Activated CD4-positive, alpha-beta T cell treated with anti-CD3 and anti-CD28 coated beads for 4 hours (primary cell): ENCODE data around the gene CDIPT.
A peak's percentile ranks its signal among the peaks of the same experiment; 100 is the strongest.
"Not testable (repeated sequence)": the region's sequence is repeated elsewhere in the genome, so short reads cannot be mapped to it uniquely, and the experiment has no call there.

Experiments used
- DNase-seq, 2 donors: peaks; one replicate each; pipeline ENCODE4 v3.0.0-alpha.2; 2020

Gene CDIPT

GRCh38 chr16:29862884-29863668, at the start of gene CDIPT:
Gene CDIPT (minus strand): TSS chr16:29863226. CDS start chr16:29862857, 369 bp downstream.
- DNase-seq, result peak; percentile 93 to 95

- DNase-seq, result no peak
Observed at GRCh38 chr16:29912087-29912486, 49.1 kb upstream of the CDIPT start.

- no peak for DNase-seq
Observed at GRCh38 chr16:29911676-29912010, 48.6 kb upstream of the CDIPT start.

GRCh38 chr16:29910819-29911675, 48.0 kb upstream of the CDIPT start:
- DNase-seq, result no peak

GRCh38 chr16:29909851-29910250, 46.8 kb upstream of the CDIPT start:
- DNase-seq, result not testable (repeated sequence)

- DNase-seq, result no peak
Observed at GRCh38 chr16:29909391-29909790, 46.4 kb upstream of the CDIPT start.

- DNase-seq, result no peak
Observed at GRCh38 chr16:29908719-29909220, 45.7 kb upstream of the CDIPT start.

- no peak for DNase-seq
Observed at GRCh38 chr16:29907973-29908372, 44.9 kb upstream of the CDIPT start.

GRCh38 chr16:29906520-29907244, 43.7 kb upstream of the CDIPT start:
- no peak for DNase-seq

- DNase-seq, result no peak
Observed at GRCh38 chr16:29905668-29906067, 42.6 kb upstream of the CDIPT start.

GRCh38 chr16:29904947-29905346, 41.9 kb upstream of the CDIPT start:
- DNase-seq, result no peak

- no peak for DNase-seq
Observed at GRCh38 chr16:29903590-29903989, 40.6 kb upstream of the CDIPT start.

GRCh38 chr16:29901607-29901945, 38.5 kb upstream of the CDIPT start:
- no peak for DNase-seq

GRCh38 chr16:29900888-29901606, 38.0 kb upstream of the CDIPT start:
- no peak for DNase-seq

- DNase-seq, result peak; percentile 65 to 77
Observed at GRCh38 chr16:29900102-29900887, 37.3 kb upstream of the CDIPT start, which contains the start of gene ASPHD1. Gene ASPHD1 (plus strand): TSS chr16:29900488. CDS start chr16:29900972, 484 bp downstream.

- no peak for DNase-seq
Observed at GRCh38 chr16:29899516-29900101, 36.6 kb upstream of the CDIPT start, which contains the start of gene SEZ6L2. Gene SEZ6L2 (minus strand): TSS chr16:29899550. CDS start chr16:29899019, 531 bp downstream.

- DNase-seq, result no peak
Observed at GRCh38 chr16:29898804-29899515, 35.9 kb upstream of the CDIPT start.

- DNase-seq, result no peak
Observed at GRCh38 chr16:29898135-29898803, 35.2 kb upstream of the CDIPT start.

GRCh38 chr16:29897333-29897732, 34.3 kb upstream of the CDIPT start:
- no peak for DNase-seq

GRCh38 chr16:29896841-29897240, 33.8 kb upstream of the CDIPT start:
- no peak for DNase-seq
